SK-N-SH treated with all-trans-retinoic acid at 6 μM for 48 hours (cell line): Measurements from ENCODE around the gene SAXO1.
"Not testable (repeated sequence)": the region's sequence is repeated elsewhere in the genome, so short reads cannot be mapped to it uniquely, and the experiment has no call there.

Experiments
- ATAC-seq: fragments of 200-7000 bp; cut with Tn5 transposase; 3 replicates; pipeline ENCODE4 v1.9.1; 2020; ENCODE audit warnings: mild to moderate bottlenecking, moderate library complexity
- BACH2 ChIP-seq: fragments of 250-450 bp; sonication (Bioruptor Pico); IDR thresholded peaks from 2 replicates; pipeline ENCODE4 v1.9.0; 2021; ENCODE audit warnings: mild to moderate bottlenecking, borderline replicate concordance
- CSDC2 ChIP-seq: fragments of 250-450 bp; sonication (Bioruptor Pico); IDR thresholded peaks from 2 replicates; pipeline ENCODE4 v1.5.0; 2020; ENCODE audit warnings: mild to moderate bottlenecking, moderate library complexity
- ESRRG ChIP-seq: fragments of 250-450 bp; sonication (Bioruptor Pico); IDR thresholded peaks from 2 replicates; pipeline ENCODE4 v1.6.1; 2021; ENCODE audit warnings: mild to moderate bottlenecking
- ISL1 ChIP-seq: fragments of 250-450 bp; sonication (Bioruptor Pico); IDR thresholded peaks from 2 replicates; pipeline ENCODE4 v2.1.2; 2022; ENCODE audit warnings: mild to moderate bottlenecking, moderate library complexity
- OSR1 ChIP-seq: fragments of 250-450 bp; sonication (Bioruptor Pico); IDR thresholded peaks from 2 replicates; pipeline ENCODE4 v1.8.0; 2022; ENCODE audit warnings: moderate library complexity, mild to moderate bottlenecking, inconsistent platforms
- PPARA ChIP-seq: fragments of 250-450 bp; sonication (Bioruptor Pico); IDR thresholded peaks from 2 replicates; pipeline ENCODE4 v1.5.0; 2020; ENCODE audit warnings: mild to moderate bottlenecking, borderline replicate concordance
- RARB ChIP-seq: fragments of 250-450 bp; sonication (Bioruptor Pico); IDR thresholded peaks from 2 replicates; pipeline ENCODE4 v1.8.0; 2021; ENCODE audit warnings: mild to moderate bottlenecking, moderate library complexity
- SNAI2 ChIP-seq: fragments of 250-450 bp; sonication (Bioruptor Pico); IDR thresholded peaks from 2 replicates; pipeline ENCODE4 v1.5.0; 2020; ENCODE audit warnings: mild to moderate bottlenecking, moderate library complexity
- TCF4 ChIP-seq: fragments of 250-450 bp; sonication (Bioruptor Pico); IDR thresholded peaks from 2 replicates; pipeline ENCODE4 v1.8.0; 2021; ENCODE audit warnings: mild to moderate bottlenecking, moderate library complexity, borderline replicate concordance
- TOX ChIP-seq: fragments of 250-450 bp; sonication (Bioruptor Pico); IDR thresholded peaks from 2 replicates; pipeline ENCODE4 v1.8.0; 2021; ENCODE audit warnings: mild to moderate bottlenecking, moderate library complexity, borderline replicate concordance
- ZC3H10 ChIP-seq: fragments of 250-450 bp; sonication (Bioruptor Pico); IDR thresholded peaks from 2 replicates; pipeline ENCODE4 v1.5.1; 2021; ENCODE audit warnings: mild to moderate bottlenecking, moderate library complexity
- ZFP3 ChIP-seq: fragments of 250-450 bp; sonication (Bioruptor Pico); IDR thresholded peaks from 2 replicates; pipeline ENCODE4 v1.5.0; 2020; ENCODE audit warnings: mild to moderate bottlenecking, moderate library complexity
- ZNF565 ChIP-seq: fragments of 450-650 bp; formaldehyde crosslinking; conservative IDR thresholded peaks from 2 replicates; pipeline ENCODE4 v1.5.0; 2020; ENCODE audit warnings: low read depth, mild to moderate bottlenecking, moderate library complexity
- ZNF8 ChIP-seq: fragments of 450-650 bp; formaldehyde crosslinking; IDR thresholded peaks from 2 replicates; pipeline ENCODE4 v1.5.0; 2020; ENCODE audit warnings: mild to moderate bottlenecking, moderate library complexity
- TF ChIP-seq, protein P1 (sequence below): fragments of 250-450 bp; sonication (Bioruptor Pico); IDR thresholded peaks from 2 replicates; pipeline ENCODE4 v1.5.1; 2020; ENCODE audit warnings: low read depth, mild to moderate bottlenecking, moderate library complexity
- TF ChIP-seq, protein P2 (sequence below): fragments of 250-450 bp; sonication (Bioruptor Pico); IDR thresholded peaks from 2 replicates; pipeline ENCODE4 v1.8.0; 2021; ENCODE audit warnings: low read depth, mild to moderate bottlenecking, moderate library complexity, borderline replicate concordance
- TF ChIP-seq, protein P3 (sequence below): fragments of 250-450 bp; sonication (Bioruptor Pico); IDR thresholded peaks from 2 replicates; pipeline ENCODE4 v1.8.0; 2020; ENCODE audit warnings: mild to moderate bottlenecking, moderate library complexity, borderline replicate concordance
- TF ChIP-seq, protein P4 (sequence below): fragments of 250-450 bp; sonication (Bioruptor Pico); IDR thresholded peaks from 2 replicates; pipeline ENCODE4 v1.5.1; 2021; ENCODE audit warnings: mild to moderate bottlenecking, moderate library complexity

SAXO1 gene

DNA sequence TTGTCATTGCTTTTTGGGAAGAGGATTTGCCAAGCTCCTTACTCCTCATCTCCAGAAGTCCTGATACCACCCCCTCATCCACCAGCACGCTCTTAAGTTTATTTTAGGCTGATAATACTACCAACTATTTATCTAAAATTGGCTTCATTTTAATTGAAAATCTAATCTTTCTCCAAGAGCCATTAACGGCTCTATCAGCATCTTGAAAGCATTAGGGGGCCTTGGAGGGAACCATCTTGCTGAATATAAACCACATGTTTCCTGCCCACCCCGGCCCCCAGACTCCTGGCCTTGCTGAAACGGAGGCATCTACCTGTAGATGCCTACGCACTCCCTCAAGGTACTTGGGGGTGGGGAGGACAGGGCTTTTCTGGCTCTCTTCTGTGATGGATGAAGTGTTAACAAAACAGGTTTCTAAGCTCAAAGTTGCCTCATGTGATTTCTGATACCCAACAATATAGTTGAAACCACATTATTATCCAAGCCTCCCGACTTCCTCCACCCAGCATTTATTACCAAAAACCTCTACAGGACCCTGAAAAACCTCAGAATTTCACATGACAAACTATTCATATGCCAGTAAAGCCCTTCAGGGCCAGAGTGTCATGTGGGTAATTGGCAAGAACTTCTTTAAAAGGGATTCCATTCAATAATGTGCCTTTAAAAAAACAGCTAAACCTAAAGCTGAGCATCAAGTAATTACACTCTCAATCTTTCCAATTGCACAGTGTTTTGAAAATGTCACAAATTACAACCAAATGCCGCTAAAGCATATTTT lies 96.7 kb downstream of the SAXO1 start:
- peak; percentile 82; the same call in 1 of the 2 replicates for TF ChIP-seq TCF4 (CRISPR knock-in tag)
- TF ChIP-seq, protein P1, sequence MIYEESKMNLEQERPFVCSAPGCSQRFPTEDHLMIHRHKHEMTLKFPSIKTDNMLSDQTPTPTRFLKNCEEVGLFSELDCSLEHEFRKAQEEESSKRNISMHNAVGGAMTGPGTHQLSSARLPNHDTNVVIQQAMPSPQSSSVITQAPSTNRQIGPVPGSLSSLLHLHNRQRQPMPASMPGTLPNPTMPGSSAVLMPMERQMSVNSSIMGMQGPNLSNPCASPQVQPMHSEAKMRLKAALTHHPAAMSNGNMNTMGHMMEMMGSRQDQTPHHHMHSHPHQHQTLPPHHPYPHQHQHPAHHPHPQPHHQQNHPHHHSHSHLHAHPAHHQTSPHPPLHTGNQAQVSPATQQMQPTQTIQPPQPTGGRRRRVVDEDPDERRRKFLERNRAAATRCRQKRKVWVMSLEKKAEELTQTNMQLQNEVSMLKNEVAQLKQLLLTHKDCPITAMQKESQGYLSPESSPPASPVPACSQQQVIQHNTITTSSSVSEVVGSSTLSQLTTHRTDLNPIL = no peak
- no peak for ATAC-seq

DNA sequence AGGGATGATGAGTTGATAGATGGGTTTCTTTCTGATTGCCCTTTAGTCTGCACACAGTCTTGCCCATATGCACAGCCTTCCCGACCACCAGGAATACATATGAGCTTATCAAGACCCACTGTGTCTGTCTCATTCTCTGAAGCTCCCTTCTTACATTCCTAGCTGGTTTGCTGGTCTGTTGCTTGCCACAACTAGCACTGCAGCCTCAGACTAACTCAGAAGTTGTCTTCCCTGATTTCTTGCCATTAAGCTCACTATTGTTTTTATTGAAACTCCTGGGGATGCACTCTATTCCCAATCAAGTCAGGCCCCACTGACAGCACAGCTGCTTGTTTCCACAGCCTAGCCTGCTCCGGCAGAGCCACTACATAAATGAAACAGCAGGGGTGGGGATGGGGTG lies 97.5 kb downstream of the SAXO1 start:
- no peak for ATAC-seq
- TF ChIP-seq TOX (no peak), ZC3H10 (CRISPR knock-in tag) (no peak), ZNF8 (CRISPR knock-in tag) (no peak), ISL1 (CRISPR knock-in tag) (no peak), SNAI2 (CRISPR knock-in tag) (no peak), PPARA (CRISPR knock-in tag) (no peak), BACH2 (CRISPR knock-in tag) (no peak), TCF4 (CRISPR knock-in tag) (no peak), OSR1 (CRISPR knock-in tag) (no peak)
- TF ChIP-seq, protein P2, sequence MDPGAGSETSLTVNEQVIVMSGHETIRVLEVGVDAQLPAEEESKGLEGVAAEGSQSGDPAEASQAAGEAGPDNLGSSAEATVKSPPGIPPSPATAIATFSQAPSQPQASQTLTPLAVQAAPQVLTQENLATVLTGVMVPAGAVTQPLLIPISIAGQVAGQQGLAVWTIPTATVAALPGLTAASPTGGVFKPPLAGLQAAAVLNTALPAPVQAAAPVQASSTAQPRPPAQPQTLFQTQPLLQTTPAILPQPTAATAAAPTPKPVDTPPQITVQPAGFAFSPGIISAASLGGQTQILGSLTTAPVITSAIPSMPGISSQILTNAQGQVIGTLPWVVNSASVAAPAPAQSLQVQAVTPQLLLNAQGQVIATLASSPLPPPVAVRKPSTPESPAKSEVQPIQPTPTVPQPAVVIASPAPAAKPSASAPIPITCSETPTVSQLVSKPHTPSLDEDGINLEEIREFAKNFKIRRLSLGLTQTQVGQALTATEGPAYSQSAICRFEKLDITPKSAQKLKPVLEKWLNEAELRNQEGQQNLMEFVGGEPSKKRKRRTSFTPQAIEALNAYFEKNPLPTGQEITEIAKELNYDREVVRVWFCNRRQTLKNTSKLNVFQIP (CRISPR knock-in tag) = no peak
- TF ChIP-seq, protein P3, sequence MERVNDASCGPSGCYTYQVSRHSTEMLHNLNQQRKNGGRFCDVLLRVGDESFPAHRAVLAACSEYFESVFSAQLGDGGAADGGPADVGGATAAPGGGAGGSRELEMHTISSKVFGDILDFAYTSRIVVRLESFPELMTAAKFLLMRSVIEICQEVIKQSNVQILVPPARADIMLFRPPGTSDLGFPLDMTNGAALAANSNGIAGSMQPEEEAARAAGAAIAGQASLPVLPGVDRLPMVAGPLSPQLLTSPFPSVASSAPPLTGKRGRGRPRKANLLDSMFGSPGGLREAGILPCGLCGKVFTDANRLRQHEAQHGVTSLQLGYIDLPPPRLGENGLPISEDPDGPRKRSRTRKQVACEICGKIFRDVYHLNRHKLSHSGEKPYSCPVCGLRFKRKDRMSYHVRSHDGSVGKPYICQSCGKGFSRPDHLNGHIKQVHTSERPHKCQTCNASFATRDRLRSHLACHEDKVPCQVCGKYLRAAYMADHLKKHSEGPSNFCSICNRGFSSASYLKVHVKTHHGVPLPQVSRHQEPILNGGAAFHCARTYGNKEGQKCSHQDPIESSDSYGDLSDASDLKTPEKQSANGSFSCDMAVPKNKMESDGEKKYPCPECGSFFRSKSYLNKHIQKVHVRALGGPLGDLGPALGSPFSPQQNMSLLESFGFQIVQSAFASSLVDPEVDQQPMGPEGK (CRISPR knock-in tag) = no peak
- TF ChIP-seq, protein P1 = no peak
- TF ChIP-seq, protein P4, sequence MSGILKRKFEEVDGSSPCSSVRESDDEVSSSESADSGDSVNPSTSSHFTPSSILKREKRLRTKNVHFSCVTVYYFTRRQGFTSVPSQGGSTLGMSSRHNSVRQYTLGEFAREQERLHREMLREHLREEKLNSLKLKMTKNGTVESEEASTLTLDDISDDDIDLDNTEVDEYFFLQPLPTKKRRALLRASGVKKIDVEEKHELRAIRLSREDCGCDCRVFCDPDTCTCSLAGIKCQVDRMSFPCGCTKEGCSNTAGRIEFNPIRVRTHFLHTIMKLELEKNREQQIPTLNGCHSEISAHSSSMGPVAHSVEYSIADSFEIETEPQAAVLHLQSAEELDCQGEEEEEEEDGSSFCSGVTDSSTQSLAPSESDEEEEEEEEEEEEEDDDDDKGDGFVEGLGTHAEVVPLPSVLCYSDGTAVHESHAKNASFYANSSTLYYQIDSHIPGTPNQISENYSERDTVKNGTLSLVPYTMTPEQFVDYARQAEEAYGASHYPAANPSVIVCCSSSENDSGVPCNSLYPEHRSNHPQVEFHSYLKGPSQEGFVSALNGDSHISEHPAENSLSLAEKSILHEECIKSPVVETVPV (CRISPR knock-in tag) = no peak

DNA sequence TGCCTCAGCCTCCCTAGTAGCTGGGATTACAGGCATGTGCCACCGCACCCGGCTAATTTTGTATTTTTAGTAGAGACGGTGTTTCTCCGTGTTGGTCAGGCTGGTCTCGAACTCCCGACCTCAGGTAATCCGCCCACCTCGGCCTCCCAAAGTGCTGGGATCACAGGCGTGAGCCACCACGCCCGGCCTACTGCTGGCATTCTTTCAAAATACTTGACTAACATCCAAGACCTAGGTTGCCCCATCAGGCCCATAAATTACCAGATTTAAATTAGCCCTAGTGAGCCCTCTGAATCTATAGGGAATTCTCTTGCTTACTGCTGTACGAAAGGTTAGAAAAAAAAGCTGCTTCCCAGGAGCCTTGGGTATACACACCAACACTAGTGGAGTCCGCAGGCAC lies 102.4 kb downstream of the SAXO1 start:
- not testable (repeated sequence) for ATAC-seq

DNA sequence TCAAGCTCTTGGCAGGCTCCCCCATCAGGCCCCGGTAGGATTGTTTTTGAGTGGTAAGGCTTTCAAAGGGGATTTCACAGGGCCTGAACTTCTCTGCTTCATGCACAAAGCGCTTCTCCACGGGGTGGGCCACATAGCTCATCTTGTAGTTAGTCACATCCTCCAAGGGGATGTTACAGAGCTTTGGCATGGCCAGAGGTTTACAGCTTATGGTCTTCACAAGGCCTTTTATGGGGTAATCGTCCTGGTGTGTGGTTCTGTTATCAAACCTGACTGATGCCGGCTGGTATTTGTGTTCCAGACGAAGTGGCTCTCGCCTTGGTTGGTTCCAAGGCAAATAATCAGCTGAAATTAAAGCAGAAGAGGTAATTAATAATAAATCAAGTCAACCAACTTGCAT lies 104.3 kb downstream of the SAXO1 start:
- TF ChIP-seq, protein P3 (CRISPR knock-in tag) = no peak
- TF ChIP-seq PPARA (CRISPR knock-in tag) (no peak), ZNF8 (CRISPR knock-in tag) (no peak), BACH2 (CRISPR knock-in tag) (no peak), ZFP3 (no peak), SNAI2 (CRISPR knock-in tag) (no peak), OSR1 (CRISPR knock-in tag) (no peak), ISL1 (CRISPR knock-in tag) (no peak), RARB (CRISPR knock-in tag) (no peak), TCF4 (CRISPR knock-in tag) (no peak), CSDC2 (no peak), ZC3H10 (CRISPR knock-in tag) (no peak), ZNF565 (CRISPR knock-in tag) (no peak), ESRRG (no peak)
- TF ChIP-seq, protein P4 (CRISPR knock-in tag) = no peak
- TF ChIP-seq, protein P2 (CRISPR knock-in tag) = no peak
- ATAC-seq = no peak
